Measurements from ENCODE around the gene MED20. TPM values are rescaled to one million over a fixed set of nuclear protein-coding genes. Genes with fewer than 3 reads are reported as not detected.

MED20 gene
- total RNA-seq, 1 donor from 2014 or later: 24.1 TPM

DNA sequence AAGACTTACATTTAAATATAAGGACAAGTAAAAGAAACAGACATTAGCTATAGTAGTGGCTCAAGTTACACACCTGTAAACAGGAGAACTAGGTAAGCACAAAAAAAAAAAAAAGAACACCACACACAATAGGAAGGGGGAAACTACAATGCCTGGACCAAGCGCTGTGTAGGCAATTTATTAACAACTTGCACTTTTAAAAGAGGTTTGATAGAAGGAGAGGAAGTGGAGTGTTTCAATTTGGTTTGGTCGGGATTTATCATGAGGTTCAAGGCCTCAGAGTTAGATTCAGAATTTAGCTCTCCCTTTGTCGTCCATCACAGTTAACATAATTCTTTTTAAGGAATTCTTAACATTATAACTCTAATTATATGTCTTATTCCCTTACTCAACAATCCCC is 24.7 kb downstream of the MED20 start:
- TF ChIP-seq, protein P1, sequence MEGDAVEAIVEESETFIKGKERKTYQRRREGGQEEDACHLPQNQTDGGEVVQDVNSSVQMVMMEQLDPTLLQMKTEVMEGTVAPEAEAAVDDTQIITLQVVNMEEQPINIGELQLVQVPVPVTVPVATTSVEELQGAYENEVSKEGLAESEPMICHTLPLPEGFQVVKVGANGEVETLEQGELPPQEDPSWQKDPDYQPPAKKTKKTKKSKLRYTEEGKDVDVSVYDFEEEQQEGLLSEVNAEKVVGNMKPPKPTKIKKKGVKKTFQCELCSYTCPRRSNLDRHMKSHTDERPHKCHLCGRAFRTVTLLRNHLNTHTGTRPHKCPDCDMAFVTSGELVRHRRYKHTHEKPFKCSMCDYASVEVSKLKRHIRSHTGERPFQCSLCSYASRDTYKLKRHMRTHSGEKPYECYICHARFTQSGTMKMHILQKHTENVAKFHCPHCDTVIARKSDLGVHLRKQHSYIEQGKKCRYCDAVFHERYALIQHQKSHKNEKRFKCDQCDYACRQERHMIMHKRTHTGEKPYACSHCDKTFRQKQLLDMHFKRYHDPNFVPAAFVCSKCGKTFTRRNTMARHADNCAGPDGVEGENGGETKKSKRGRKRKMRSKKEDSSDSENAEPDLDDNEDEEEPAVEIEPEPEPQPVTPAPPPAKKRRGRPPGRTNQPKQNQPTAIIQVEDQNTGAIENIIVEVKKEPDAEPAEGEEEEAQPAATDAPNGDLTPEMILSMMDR (IDR thresholded peaks at IDR 0.05; ENCODE audit: unreplicated experiment): no peak
- Mint-ChIP-seq H3K4me1 (peaks cover 6% of the 10 kb centered on the region), H3K27ac (peak overlapping the region; percentile 93), H3K36me3 (peaks cover 4% of the 10 kb centered on the region), H3K4me3 (no peak overlapping the region), H3K9me3 (no peaks in the 10 kb centered on the region), H3K27me3 (ENCODE audit: low read depth) (no peaks in the 10 kb centered on the region)
- DNase-seq (ENCODE audit: low spot score in 2 of 2, unreplicated experiment in 2 of 2): no peak

- Mint-ChIP-seq H3K4me3 (no peak within 1 kb of the TSS), H3K27ac (peak within 1 kb of the TSS; percentile 93), H3K27me3 (ENCODE audit: low read depth) (no peaks in the 10 kb centered on the region), H3K4me1 (peaks cover 6% of the 10 kb centered on the region), H3K36me3 (peaks cover 2% of the 10 kb centered on the region), H3K9me3 (no peaks in the 10 kb centered on the region)
- DNase-seq (ENCODE audit: low spot score in 2 of 2, unreplicated experiment in 2 of 2): peak; percentile 89 to 92
- TF ChIP-seq, protein P1 (IDR thresholded peaks at IDR 0.05; ENCODE audit: unreplicated experiment): no peak
These were observed 25.4 kb downstream of the MED20 start, which contains the start of gene USP49 for GRCh38 chr6:41895300-41896233. TSS of gene USP49 (minus strand) at chr6:41895375. CDS start at chr6:41806983, 88,392 bp downstream.

DNA sequence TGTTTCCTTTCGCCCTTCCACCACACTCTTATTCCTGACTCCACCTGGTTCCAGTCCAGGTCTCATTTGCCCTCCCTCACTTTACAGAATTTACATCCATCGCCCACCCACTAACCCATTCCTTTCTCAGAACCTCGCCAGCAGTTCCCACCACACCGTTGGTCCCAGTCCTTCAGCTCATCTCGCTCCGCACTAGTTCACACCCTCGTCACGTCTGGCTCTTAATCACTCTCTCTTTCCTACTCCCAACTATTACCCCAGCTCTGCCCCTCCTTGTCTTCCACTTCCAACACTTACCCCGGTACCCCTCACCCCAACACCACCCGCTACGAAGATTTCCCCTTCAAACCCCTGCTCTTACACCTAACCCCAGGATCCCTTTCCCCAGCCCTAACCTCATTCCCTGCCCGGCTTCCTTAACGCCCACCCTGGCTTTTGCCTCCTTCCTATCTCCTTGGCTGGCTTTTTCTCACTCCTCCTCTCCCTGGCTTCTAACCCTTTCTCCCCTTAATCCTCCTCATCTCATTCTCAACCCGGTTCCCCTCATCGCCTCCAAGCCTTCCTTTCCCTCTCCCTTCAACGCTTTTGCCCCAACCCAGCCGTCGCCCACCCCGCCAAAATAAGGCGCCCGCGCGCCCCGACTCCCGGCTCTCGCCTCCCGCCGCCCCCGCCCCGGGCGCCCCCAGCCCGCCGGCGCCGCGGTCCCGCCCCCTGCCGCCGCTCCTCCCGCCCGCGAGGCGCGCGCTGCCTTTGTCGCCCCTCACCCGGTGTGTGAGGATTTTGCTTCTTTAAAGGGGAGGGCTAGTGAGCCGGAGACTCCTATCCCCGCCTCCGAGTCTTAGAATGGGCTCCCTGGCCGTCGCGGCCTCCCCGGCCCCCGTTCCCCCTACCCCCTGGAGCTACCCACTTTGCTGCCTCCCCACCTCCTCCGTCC is 26.3 kb downstream of the MED20 start:
- TF ChIP-seq, protein P1 (IDR thresholded peaks at IDR 0.05; ENCODE audit: unreplicated experiment): no peak
- Mint-ChIP-seq H3K4me1 (peaks cover 6% of the 10 kb centered on the region), H3K27me3 (ENCODE audit: low read depth) (no peaks in the 10 kb centered on the region), H3K9me3 (no peaks in the 10 kb centered on the region), H3K4me3 (no peak overlapping the region), H3K36me3 (no peaks in the 10 kb centered on the region), H3K27ac (peak overlapping the region; percentile 93)
- DNase-seq (ENCODE audit: low spot score in 2 of 2, unreplicated experiment in 2 of 2): peak; percentile 59 to 73

DNA sequence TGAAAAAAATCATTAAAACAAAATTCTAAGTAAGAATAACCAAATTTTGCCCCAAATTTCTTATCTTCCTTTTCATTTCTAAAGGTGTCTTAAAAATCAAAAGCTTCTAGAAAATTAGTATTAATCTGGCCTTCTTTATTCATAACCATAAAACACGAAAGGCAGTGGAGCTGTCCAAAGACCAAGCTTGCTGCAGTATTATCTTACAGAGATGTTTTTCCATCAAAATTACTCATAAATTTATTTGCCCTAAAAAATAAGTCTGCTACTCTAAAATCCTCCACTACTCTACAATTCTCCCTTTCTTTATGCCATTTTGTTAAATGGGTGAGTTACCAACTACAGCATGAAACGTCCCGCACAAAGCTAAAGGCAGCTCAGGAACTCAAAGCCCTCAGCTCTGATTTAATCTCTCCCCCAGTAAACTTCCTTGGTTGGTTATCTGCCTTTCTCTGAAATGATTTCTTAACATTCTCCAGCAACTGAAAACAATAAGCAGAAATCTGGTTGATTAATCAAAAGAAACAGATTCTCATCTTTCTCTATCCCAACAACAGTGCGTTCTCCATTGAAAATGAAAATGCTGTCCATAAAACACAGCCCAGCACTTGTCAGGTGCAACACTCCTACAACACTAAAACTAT is 27.9 kb downstream of the MED20 start:
- Mint-ChIP-seq H3K4me1 (peaks cover 6% of the 10 kb centered on the region), H3K4me3 (no peak overlapping the region), H3K27me3 (ENCODE audit: low read depth) (no peaks in the 10 kb centered on the region), H3K36me3 (no peaks in the 10 kb centered on the region), H3K9me3 (no peaks in the 10 kb centered on the region), H3K27ac (no peak overlapping the region)
- TF ChIP-seq, protein P1 (IDR thresholded peaks at IDR 0.05; ENCODE audit: unreplicated experiment): no peak
- no peak for DNase-seq (ENCODE audit: low spot score in 2 of 2, unreplicated experiment in 2 of 2)

DNA sequence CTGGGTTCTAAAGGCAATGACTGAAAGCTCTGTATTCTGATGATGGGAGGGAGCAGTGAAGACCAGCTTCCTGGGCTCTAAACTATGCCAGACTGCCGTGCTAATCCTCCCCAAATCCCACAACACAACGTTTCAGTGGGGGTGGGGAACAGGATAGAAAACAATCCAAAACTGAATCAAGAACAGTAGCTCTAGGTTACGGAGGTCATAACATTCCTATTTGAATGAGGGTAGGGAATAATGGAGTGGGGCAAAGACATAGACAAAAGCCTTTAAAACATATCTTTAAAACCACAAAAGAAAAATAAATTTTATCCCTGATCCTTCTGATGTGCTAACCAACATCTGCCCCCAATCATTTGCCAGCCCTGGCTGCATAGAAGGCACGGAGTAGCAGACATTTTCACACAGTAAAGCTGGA is 33.6 kb downstream of the MED20 start:
- Mint-ChIP-seq H3K9me3 (no peaks in the 10 kb centered on the region), H3K27me3 (ENCODE audit: low read depth) (no peaks in the 10 kb centered on the region), H3K4me3 (no peak overlapping the region), H3K4me1 (peaks cover 2% of the 10 kb centered on the region), H3K36me3 (no peaks in the 10 kb centered on the region), H3K27ac (no peak overlapping the region)
- TF ChIP-seq, protein P1 (IDR thresholded peaks at IDR 0.05; ENCODE audit: unreplicated experiment): no peak
- DNase-seq (ENCODE audit: low spot score in 2 of 2, unreplicated experiment in 2 of 2): no peak

Data from mesothelial cell of epicardium (in vitro differentiated cells).